ENCODE data around the gene OR52N2.

The OR52N2 gene

DNA sequence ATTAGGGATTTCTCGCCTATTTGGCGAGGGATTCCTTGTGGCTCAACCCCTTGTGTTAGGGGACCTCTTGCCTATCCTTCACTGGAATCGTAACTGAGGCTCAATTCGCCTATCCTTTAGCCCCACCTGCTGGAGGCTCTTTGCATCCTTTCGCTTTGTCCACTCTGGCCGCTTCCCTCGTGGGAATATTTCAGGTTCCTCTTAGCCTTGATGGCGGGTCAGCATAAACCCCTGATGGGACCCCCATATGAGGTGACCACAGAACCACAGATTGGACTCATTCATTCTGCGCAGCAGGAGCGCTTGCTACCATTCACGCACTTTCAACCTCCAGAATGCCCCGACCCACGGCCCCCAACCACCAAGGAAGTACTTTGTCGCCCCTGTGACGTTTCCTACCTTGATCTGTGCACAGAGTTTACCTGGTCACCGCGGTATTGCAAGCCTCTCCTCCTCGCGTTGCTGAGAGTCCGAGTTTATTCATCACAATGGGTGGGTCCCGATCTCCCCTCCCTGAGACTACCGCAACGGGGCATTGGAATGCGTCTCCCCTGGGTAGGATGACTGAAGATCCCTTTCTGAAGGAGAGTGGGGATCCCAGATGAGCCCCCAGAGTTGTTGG, at the start of gene OR52N2:
TSS of gene OR52N2 (plus strand) at position 425 of the 622 bp plus-strand sequence. CDS start 11,412 bp downstream, outside the sequence.
- H3K4me3 Mint-ChIP-seq, result peak within 1 kb of the TSS; percentile 80
- H3K27ac Mint-ChIP-seq, result peak within 1 kb of the TSS; percentile 32
- H3K36me3 Mint-ChIP-seq, result no peaks in the 10 kb centered on the region
- peaks cover 16% of the 10 kb centered on the region for H3K4me1 Mint-ChIP-seq
- H3K9me3 Mint-ChIP-seq, result peaks cover 5% of the 10 kb centered on the region
- ATAC-seq, result peak; percentile 89
- peaks cover 10% of the 10 kb centered on the region for H3K27me3 Mint-ChIP-seq

GRCh38 chr11:5767056-5767455, 41.7 kb upstream of the OR52N2 start:
- H3K9me3 Mint-ChIP-seq, result no peaks in the 10 kb centered on the region
- H3K4me3 Mint-ChIP-seq, result no peak overlapping the region
- H3K27me3 Mint-ChIP-seq, result no peaks in the 10 kb centered on the region
- H3K27ac Mint-ChIP-seq, result no peak overlapping the region
- H3K4me1 Mint-ChIP-seq, result no peaks in the 10 kb centered on the region
- no peaks in the 10 kb centered on the region for H3K36me3 Mint-ChIP-seq
- no peak for ATAC-seq

DNA sequence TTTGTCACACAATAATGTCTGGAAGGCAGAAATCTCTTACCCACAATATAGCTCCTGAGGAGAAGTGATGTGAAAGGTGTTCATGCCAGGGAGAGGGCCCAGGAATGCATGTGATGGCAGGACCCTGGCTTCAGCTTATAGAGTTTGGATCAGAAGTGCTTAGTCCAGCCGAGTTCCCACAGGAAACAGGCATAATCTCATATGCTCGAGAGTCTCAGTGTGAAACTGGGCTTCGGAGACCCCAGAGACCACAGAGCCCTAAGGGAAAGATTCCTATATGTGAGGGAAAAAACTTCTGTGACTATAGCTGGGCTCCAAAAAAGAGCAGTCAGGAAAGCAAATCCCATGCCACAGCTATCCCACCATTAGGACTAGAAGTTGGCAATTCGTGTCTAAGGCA, 25.5 kb upstream of the OR52N2 start, which contains the start of gene OR52N5:
TSS of gene OR52N5 (minus strand) at position 101 of the 400 bp plus-strand sequence. CDS start 4,721 bp downstream, outside the sequence.
- Mint-ChIP-seq H3K4me1 (no peaks in the 10 kb centered on the region), H3K9me3 (no peaks in the 10 kb centered on the region), H3K27ac (no peak within 1 kb of the TSS), H3K27me3 (peaks cover 30% of the 10 kb centered on the region), H3K36me3 (no peaks in the 10 kb centered on the region), H3K4me3 (no peak within 1 kb of the TSS)
- no peak for ATAC-seq

DNA sequence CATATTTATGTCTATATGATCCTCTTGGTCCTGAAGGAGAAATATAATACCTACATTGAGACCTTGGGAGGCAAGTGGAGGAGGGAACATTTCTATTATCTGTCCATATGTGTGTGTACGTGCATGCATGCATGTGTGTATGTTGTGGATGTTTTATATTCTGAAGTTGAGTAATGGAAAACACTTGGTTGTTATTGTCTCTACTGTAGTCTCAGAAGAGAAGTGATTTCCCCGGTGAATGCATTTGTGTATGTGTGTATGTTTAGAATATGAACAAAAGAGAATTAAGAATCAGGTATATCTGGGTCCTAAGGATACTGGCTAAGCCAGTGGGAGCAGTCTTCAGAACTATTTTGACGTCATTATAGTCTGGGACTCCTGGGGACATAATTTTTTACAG, 17.6 kb upstream of the OR52N2 start, which contains the start of gene OR52N1:
TSS of gene OR52N1 (minus strand) at position 101 of the 400 bp plus-strand sequence. CDS start 2,449 bp downstream, outside the sequence.
- H3K36me3 Mint-ChIP-seq, result no peaks in the 10 kb centered on the region

DNA sequence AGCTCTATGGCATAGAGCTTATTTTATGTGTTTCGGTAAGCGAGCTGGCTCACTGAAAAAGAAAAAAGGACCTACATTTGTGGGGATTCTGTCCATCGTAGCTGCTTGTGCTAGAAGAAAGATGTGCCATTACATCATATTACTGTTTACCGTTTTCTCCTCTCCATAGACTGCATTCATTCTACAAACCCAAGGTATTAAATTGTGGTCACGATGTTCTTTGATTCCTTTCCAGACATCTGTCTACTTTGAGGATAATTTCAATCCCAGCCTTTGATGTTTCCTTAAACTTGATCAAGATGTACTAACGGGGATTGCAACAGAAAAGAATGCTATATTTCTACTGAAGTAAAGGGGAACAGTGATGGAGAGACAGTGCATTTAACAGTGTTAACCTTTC, 12.2 kb upstream of the OR52N2 start:
- Mint-ChIP-seq H3K27ac (no peak overlapping the region), H3K27me3 (peaks cover 16% of the 10 kb centered on the region), H3K9me3 (no peaks in the 10 kb centered on the region), H3K4me1 (no peaks in the 10 kb centered on the region), H3K36me3 (no peaks in the 10 kb centered on the region), H3K4me3 (no peak overlapping the region)
- ATAC-seq, result no peak

More for the DNA sequence above, 17.6 kb upstream of the OR52N2 start, which contains the start of gene OR52N1:
- peak; percentile 39 for ATAC-seq
- no peaks in the 10 kb centered on the region for H3K9me3 Mint-ChIP-seq
- H3K4me3 Mint-ChIP-seq, result no peak within 1 kb of the TSS
- no peaks in the 10 kb centered on the region for H3K4me1 Mint-ChIP-seq
- H3K27me3 Mint-ChIP-seq, result peaks cover 16% of the 10 kb centered on the region
- H3K27ac Mint-ChIP-seq, result no peak within 1 kb of the TSS

DNA sequence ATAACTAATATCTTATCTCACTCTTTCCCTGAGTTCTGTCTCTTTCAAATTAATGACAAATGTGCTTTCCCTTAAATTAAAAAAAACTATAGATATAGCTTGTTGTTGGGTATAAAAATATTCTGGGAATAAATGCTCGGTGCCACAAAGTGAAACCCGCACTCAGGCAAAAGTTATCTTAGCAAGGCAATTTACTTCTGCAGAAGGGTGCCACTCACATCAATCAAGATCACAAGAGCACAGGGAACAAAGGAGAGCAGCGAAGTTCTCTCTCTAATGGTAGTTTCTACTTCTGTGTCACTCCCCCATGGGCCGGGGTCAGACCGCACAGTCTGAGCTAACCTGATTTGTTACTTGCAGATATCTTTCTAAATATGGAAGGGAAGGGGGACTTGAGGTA, 4.7 kb upstream of the OR52N2 start:
- peaks cover 9% of the 10 kb centered on the region for H3K9me3 Mint-ChIP-seq
- no peak overlapping the region for H3K4me3 Mint-ChIP-seq
- H3K27ac Mint-ChIP-seq, result no peak overlapping the region
- H3K36me3 Mint-ChIP-seq, result no peaks in the 10 kb centered on the region
- H3K27me3 Mint-ChIP-seq, result peaks cover 3% of the 10 kb centered on the region
- ATAC-seq, result no peak
- peaks cover 10% of the 10 kb centered on the region for H3K4me1 Mint-ChIP-seq

DNA sequence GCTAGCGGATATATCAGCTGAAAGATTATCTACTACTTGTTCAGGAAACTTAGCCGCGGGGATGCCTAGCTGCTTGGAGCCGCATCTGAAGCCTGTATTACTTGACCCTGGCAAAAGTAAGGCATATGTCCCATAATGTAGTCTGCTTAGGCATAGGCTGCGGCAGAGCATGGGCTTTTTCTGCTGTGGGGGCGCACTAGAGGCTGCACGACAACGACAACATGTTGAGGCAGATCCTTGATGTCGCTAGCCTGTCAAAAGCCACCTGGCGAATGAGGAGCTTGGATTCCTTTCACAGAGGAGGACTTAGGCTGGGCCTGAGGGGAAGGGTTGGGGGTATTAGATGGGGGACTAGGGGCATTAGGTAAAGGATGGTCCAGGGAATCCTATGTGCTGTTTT, 1.1 kb upstream of the OR52N2 start:
- no peak for ATAC-seq
- Mint-ChIP-seq H3K27me3 (peaks cover 10% of the 10 kb centered on the region), H3K36me3 (no peaks in the 10 kb centered on the region), H3K4me3 (no peak overlapping the region), H3K27ac (no peak overlapping the region), H3K4me1 (peaks cover 16% of the 10 kb centered on the region), H3K9me3 (peaks cover 9% of the 10 kb centered on the region)

DNA sequence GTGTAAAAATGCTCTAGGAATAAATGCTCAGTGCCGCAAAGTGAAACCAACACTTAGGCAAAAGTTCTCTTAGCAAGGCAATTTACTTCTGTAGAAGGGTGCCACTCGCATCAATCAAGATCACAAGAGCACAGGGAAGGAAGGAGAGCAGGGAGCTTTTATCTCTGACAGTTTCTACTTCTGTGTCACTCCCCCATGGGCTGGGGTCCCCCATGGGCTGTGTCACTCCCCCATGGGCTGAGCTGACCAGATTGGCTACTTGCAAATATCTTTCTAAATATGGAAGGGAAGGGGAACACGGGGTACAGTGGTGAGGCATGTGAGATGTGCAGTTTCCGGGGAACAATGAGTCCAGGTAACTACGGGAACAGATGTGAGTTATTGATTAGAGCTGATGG, 397 bp downstream of the OR52N2 start:
- no peak for ATAC-seq
- H3K4me1 Mint-ChIP-seq, result peaks cover 16% of the 10 kb centered on the region
- peaks cover 4% of the 10 kb centered on the region for H3K9me3 Mint-ChIP-seq
- H3K4me3 Mint-ChIP-seq, result peak overlapping the region; percentile 80
- H3K36me3 Mint-ChIP-seq, result no peaks in the 10 kb centered on the region
- peaks cover 10% of the 10 kb centered on the region for H3K27me3 Mint-ChIP-seq
- peak overlapping the region; percentile 32 for H3K27ac Mint-ChIP-seq

DNA sequence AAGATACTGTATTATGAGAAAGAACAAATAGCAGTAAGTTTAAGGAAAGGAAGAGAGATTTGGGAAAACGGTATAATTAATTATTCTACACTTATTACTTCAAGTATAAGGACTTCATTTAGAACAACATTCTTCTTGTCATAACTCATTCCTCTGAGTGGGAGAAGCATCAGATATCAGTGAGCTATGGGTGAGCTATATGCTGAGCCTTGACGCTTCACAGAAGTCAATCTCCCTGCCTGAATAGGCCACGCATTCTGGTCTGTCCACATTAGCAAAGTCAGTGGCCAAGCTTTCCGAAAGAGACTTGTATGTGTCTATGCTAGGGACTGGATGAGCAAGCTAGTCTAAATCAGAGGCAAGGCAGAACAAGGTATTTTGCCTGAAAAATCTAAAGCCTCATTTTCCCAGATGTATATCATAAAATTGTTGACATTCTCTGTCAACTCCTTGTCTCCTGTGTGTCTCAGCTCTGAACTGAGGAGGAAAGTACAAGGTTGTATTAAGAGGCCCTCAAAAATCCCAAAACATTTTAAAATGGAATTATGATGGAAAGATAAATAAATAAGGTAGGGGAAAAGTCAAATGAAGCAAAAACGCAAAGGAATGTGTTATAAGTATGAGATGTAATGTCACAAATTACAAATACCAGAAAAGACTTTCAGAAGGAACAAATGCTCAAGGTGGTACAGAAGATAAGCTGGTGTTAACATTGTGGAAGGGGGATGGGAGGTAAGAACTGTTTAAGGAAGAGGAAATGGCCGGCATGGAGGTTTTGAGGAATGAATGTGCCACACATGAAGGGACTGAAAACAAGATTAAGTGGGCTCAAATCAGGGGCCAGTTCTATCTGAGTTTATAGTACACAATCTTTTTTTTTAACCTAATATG, 1.4 kb downstream of the OR52N2 start:
- H3K4me1 Mint-ChIP-seq, result peaks cover 22% of the 10 kb centered on the region

DNA sequence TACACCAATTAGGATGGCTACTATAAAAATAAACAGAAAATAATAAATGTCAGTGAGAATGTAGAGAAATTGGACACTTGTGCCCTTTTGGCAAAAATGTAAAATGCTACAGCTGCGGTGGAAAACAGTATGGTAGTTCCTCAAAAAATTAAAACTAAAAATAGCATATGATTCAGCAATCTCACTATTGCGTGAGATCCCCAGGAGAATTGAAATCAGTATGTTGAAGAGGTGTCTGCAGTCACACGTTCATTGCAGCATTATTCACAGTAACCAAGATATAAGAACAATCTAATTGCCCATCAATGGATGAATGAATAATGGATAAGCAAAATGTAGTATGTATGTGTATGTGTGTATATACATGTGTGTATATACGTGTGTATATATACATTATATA, 6.8 kb downstream of the OR52N2 start:
- Mint-ChIP-seq H3K27ac (no peak overlapping the region), H3K4me1 (peaks cover 22% of the 10 kb centered on the region), H3K9me3 (no peaks in the 10 kb centered on the region), H3K4me3 (no peak overlapping the region), H3K36me3 (no peaks in the 10 kb centered on the region), H3K27me3 (no peaks in the 10 kb centered on the region)
- ATAC-seq, result peak; percentile 70

More for the DNA sequence above, 1.4 kb downstream of the OR52N2 start:
- Mint-ChIP-seq H3K27ac (no peak overlapping the region), H3K27me3 (peaks cover 10% of the 10 kb centered on the region), H3K36me3 (no peaks in the 10 kb centered on the region), H3K9me3 (no peaks in the 10 kb centered on the region), H3K4me3 (no peak overlapping the region)
- no peak for ATAC-seq

GRCh38 chr11:5818245-5818886, 9.6 kb downstream of the OR52N2 start:
- Mint-ChIP-seq H3K9me3 (no peaks in the 10 kb centered on the region), H3K36me3 (no peaks in the 10 kb centered on the region), H3K27me3 (no peaks in the 10 kb centered on the region), H3K27ac (peak overlapping the region; percentile 61), H3K4me3 (peak overlapping the region; percentile 66), H3K4me1 (peaks cover 22% of the 10 kb centered on the region)
- no peak for ATAC-seq

GRCh38 chr11:5831196-5831829, 22.6 kb downstream of the OR52N2 start:
- ATAC-seq, result no peak
- Mint-ChIP-seq H3K9me3 (peaks cover 4% of the 10 kb centered on the region), H3K4me3 (no peak overlapping the region), H3K4me1 (no peaks in the 10 kb centered on the region), H3K27ac (no peak overlapping the region), H3K36me3 (no peaks in the 10 kb centered on the region), H3K27me3 (peaks cover 29% of the 10 kb centered on the region)

GRCh38 chr11:5833446-5833845, 24.7 kb downstream of the OR52N2 start:
- Mint-ChIP-seq H3K4me1 (no peaks in the 10 kb centered on the region), H3K4me3 (no peak overlapping the region), H3K36me3 (no peaks in the 10 kb centered on the region), H3K27me3 (peaks cover 33% of the 10 kb centered on the region), H3K9me3 (peaks cover 2% of the 10 kb centered on the region), H3K27ac (no peak overlapping the region)
- no peak for ATAC-seq

- Mint-ChIP-seq H3K4me1 (no peaks in the 10 kb centered on the region), H3K27ac (no peak overlapping the region), H3K9me3 (peaks cover 5% of the 10 kb centered on the region), H3K36me3 (no peaks in the 10 kb centered on the region), H3K4me3 (no peak overlapping the region), H3K27me3 (peaks cover 40% of the 10 kb centered on the region)
- ATAC-seq, result no peak
Measured at GRCh38 chr11:5837695-5838094, 29.0 kb downstream of the OR52N2 start.

- Mint-ChIP-seq H3K4me3 (no peak within 1 kb of the TSS), H3K27me3 (peaks cover 38% of the 10 kb centered on the region), H3K27ac (no peak within 1 kb of the TSS), H3K4me1 (no peaks in the 10 kb centered on the region), H3K9me3 (peaks cover 5% of the 10 kb centered on the region), H3K36me3 (no peaks in the 10 kb centered on the region)
- no peak for ATAC-seq
Measured at GRCh38 chr11:5841797-5842196, 33.1 kb downstream of the OR52N2 start, which contains the start of gene OR52E6. Gene OR52E6 (minus strand): TSS chr11:5841897. CDS start chr11:5841897, 0 bp downstream.

All from stimulated activated memory B cell treated with anti-CD40 and anti-IgM and Interleukin-4, amounts not matched to agents 10 μg/mL and 1 μg/mL and 100 μg/mL, for 72 hours (primary cell).